ENCODE measurements around the gene METRNL.
"Not testable (repeated sequence)": the region's sequence is repeated elsewhere in the genome, so short reads cannot be mapped to it uniquely, and the experiment has no call there.

DNA sequence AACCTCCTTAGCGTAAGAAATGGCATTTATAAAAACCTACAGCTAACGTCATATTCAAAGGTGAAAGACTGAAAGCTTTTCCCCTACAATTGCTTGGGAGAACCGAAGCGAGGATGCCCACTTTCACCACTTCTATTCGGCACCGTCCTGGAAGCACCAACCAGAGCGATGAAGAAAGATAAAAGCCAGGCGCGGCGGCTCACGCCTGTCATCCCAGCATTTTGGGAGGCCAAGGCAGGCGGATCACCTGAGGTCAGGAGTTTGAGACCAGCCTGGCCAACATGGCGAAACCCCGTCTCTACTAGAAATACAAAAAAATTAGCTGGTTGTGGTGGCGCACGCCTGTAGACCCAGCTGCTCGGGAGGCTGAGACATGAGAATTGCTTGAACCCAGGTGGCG, 34.9 kb upstream of the METRNL start:
- not testable (repeated sequence) for TF ChIP-seq POLR2A (IDR thresholded peaks at IDR 0.05; ENCODE audit: low read depth, low read length); POLR2AphosphoS5 (IDR thresholded peaks at IDR 0.05; ENCODE audit: low read depth, low read length); TAF1 (IDR thresholded peaks at IDR 0.05; ENCODE audit: borderline replicate concordance, low read depth, low read length)
